A549 (cell line): ENCODE measurements around the gene SDE2. TPM values are rescaled to one million over a fixed set of nuclear protein-coding genes. Genes with fewer than 3 reads are reported as not detected.

Experiments
- ATAC-seq, 2 experiments: fragments of 200-7000 bp in 1 of 2; fragments of >200 bp in 1 of 2; cut with Nextera tagmentation in 1 of 2; cut with Tn5 transposase in 1 of 2; 3 replicates each; pipeline versions ENCODE4 v1.8.0 to v1.9.1; 2018 to 2020; ENCODE audit warnings: mild to moderate bottlenecking in 1 of 2, moderate library complexity in 1 of 2
- CTCF ChIA-PET: fragments of 300-600 bp; sonication (Branson Sonifier 250); formaldehyde crosslinking; extraction: SDS; loops from one replicate; lab custom pipeline; 2021; ENCODE audit warnings: antibody characterized with exemption, inconsistent platforms; lab: Yijun Ruan, JAX
- POLR2A ChIA-PET: fragments of 350-600 bp; formaldehyde crosslinking; extraction: SDS; loops from one replicate; lab custom pipeline; 2021; ENCODE audit warnings: antibody characterized with exemption, inconsistent platforms; lab: Yijun Ruan, JAX
- DNase-seq, 2 experiments: peaks; one replicate each; pipeline versions ENCODE4 v3.0.0 to v3.0.0-alpha.2; 2011 to 2016; ENCODE audit warnings: low read depth in 1 of 2, low spot score in 1 of 2
- FAIRE-seq: peaks from 2 replicates; lab custom pipeline; 2011; peaks lifted over from hg19 to GRCh38; lab: Jason Lieb, UNC
- H3K27ac ChIP-seq, 2 experiments: fragments of >200 bp; sonication (Bioruptor Twin); formaldehyde crosslinking; 3 replicates each; pipeline ENCODE4 v1.5.1; 2016 to 2017
- H3K4me1 ChIP-seq: fragments of >200 bp; sonication (Bioruptor Twin); formaldehyde crosslinking; 3 replicates; pipeline ENCODE4 v1.6.1; 2016
- H3K4me2 ChIP-seq: fragments of >200 bp; sonication (Bioruptor Twin); formaldehyde crosslinking; 3 replicates; pipeline ENCODE4 v1.6.1; 2016
- H3K4me3 ChIP-seq: fragments of >200 bp; sonication (Bioruptor Twin); formaldehyde crosslinking; 3 replicates; pipeline ENCODE4 v1.5.1; 2016
- H3K9me3 ChIP-seq: fragments of >200 bp; sonication (Bioruptor Twin); formaldehyde crosslinking; 3 replicates; pipeline ENCODE4 v1.6.1; 2016
- BHLHE40 ChIP-seq: IDR thresholded peaks from 2 replicates; pipeline ENCODE4 v1.6.1; 2012; ENCODE audit warnings: low read depth, low read length, inconsistent platforms
- CTCF ChIP-seq: fragments of >200 bp; sonication (Bioruptor Twin); formaldehyde crosslinking; IDR thresholded peaks from 3 replicates; pipeline ENCODE4 v1.5.1; 2016
- EHF ChIP-seq: fragments of 250-450 bp; sonication (Bioruptor Pico); IDR thresholded peaks from 2 replicates; pipeline ENCODE4 v1.5.0; 2020; ENCODE audit warnings: mild to moderate bottlenecking
- EHMT2 ChIP-seq: fragments of 200-600 bp; sonication (generic); IDR thresholded peaks from 2 replicates; pipeline ENCODE4 v1.6.1; 2016; ENCODE audit warnings: antibody characterized with exemption, low read depth, mild to moderate bottlenecking, moderate library complexity
- EP300 ChIP-seq, 2 experiments: fragments of >200 bp; sonication (Bioruptor Twin); formaldehyde crosslinking; IDR thresholded peaks; 2 replicates in 1 of 2; 3 replicates in 1 of 2; pipeline ENCODE4 v1.6.1; 2016 to 2017
- ESRRA ChIP-seq: fragments of 150-350 bp; IDR thresholded peaks from 2 replicates; pipeline ENCODE4 v1.6.1; 2014; ENCODE audit warnings: mild to moderate bottlenecking, low read length, borderline replicate concordance
- FOSB ChIP-seq: fragments of 250-450 bp; sonication (Bioruptor Pico); IDR thresholded peaks from 2 replicates; pipeline ENCODE4 v1.5.0; 2020; ENCODE audit warnings: mild to moderate bottlenecking, moderate library complexity
- HDAC2 ChIP-seq: fragments of 200-600 bp; sonication (generic); IDR thresholded peaks from 2 replicates; pipeline ENCODE4 v1.6.1; 2016
- HOXB13 ChIP-seq: fragments of 250-450 bp; sonication (Bioruptor Pico); IDR thresholded peaks from 2 replicates; pipeline ENCODE4 v1.5.0; 2020; ENCODE audit warnings: low read depth, mild to moderate bottlenecking, moderate library complexity
- JUN ChIP-seq, 2 experiments: fragments of >200 bp; sonication (Bioruptor Twin); formaldehyde crosslinking; IDR thresholded peaks; 2 replicates in 1 of 2; 3 replicates in 1 of 2; pipeline ENCODE4 v1.6.1; 2016 to 2017
- MAFK ChIP-seq: fragments of 450-650 bp; IDR thresholded peaks from 2 replicates; pipeline ENCODE4 v1.6.1; 2014; ENCODE audit not compliant: partially characterized antibody
- MYC ChIP-seq: IDR thresholded peaks from 2 replicates; pipeline ENCODE4 v1.6.1; 2012; ENCODE audit warnings: mild to moderate bottlenecking, inconsistent platforms, low read length, improper control_type of control experiment, borderline replicate concordance
- NFE2L2 ChIP-seq: fragments of 150-350 bp; conservative IDR thresholded peaks from 2 replicates; pipeline ENCODE4 v1.6.1; 2014; ENCODE audit warnings: low read length
- NPAS2 ChIP-seq: fragments of 250-450 bp; sonication (Bioruptor Pico); IDR thresholded peaks from 2 replicates; pipeline ENCODE4 v1.8.0; 2022; ENCODE audit warnings: mild to moderate bottlenecking, moderate library complexity, borderline replicate concordance
- PHF8 ChIP-seq: fragments of 200-600 bp; sonication (generic); IDR thresholded peaks from 2 replicates; pipeline ENCODE4 v1.6.1; 2016; ENCODE audit warnings: low read depth, mild to moderate bottlenecking, antibody characterized with exemption, moderate library complexity, borderline replicate concordance
- POLR2AphosphoS2 ChIP-seq: conservative IDR thresholded peaks from 2 replicates; pipeline ENCODE4 v1.6.1; 2012; ENCODE audit warnings: low read length, improper control_type of control experiment, inconsistent platforms
- RAD21 ChIP-seq, 2 experiments: fragments of >200 bp in 1 of 2; sonication (Bioruptor Twin) in 1 of 2; formaldehyde crosslinking in 1 of 2; IDR thresholded peaks in 1 of 2; conservative IDR thresholded peaks in 1 of 2; 2 replicates in 1 of 2; 3 replicates in 1 of 2; pipeline ENCODE4 v1.6.1; 2012 to 2018; ENCODE audit warnings: inconsistent platforms in 1 of 2
- RARB ChIP-seq: fragments of 250-450 bp; sonication (Bioruptor Pico); IDR thresholded peaks from 2 replicates; pipeline ENCODE4 v1.8.0; 2021; ENCODE audit warnings: mild to moderate bottlenecking, moderate library complexity
- RCOR1 ChIP-seq: fragments of 150-350 bp; IDR thresholded peaks from 2 replicates; pipeline ENCODE4 v1.6.1; 2014; ENCODE audit warnings: antibody characterized with exemption, low read length, low read depth
- RFX5 ChIP-seq: fragments of 450-650 bp; IDR thresholded peaks from 2 replicates; pipeline ENCODE4 v1.7.1; 2014; ENCODE audit warnings: antibody characterized with exemption, mild to moderate bottlenecking, moderate library complexity
- RNF2 ChIP-seq: fragments of 200-600 bp; sonication (generic); IDR thresholded peaks from 2 replicates; pipeline ENCODE4 v1.6.1; 2016; ENCODE audit warnings: low read depth, mild to moderate bottlenecking, antibody characterized with exemption, moderate library complexity, borderline replicate concordance
- SMC3 ChIP-seq: fragments of >200 bp; sonication (Bioruptor Twin); formaldehyde crosslinking; IDR thresholded peaks from 3 replicates; pipeline ENCODE4 v1.6.1; 2018; ENCODE audit warnings: inconsistent platforms
- TFCP2L1 ChIP-seq: fragments of 250-450 bp; sonication (Bioruptor Pico); IDR thresholded peaks from 2 replicates; pipeline ENCODE4 v1.5.0; 2021; ENCODE audit warnings: mild to moderate bottlenecking
- USF2 ChIP-seq: fragments of 450-650 bp; IDR thresholded peaks from 2 replicates; pipeline ENCODE4 v1.6.1; 2014; ENCODE audit warnings: antibody characterized with exemption
- ZNF302 ChIP-seq: fragments of 250-450 bp; sonication (Bioruptor Pico); IDR thresholded peaks from 2 replicates; pipeline ENCODE4 v1.9.0; 2021; ENCODE audit warnings: inconsistent platforms, mild to moderate bottlenecking, moderate library complexity
- WGBS: methylation state at CpG from one replicate; pipeline ENCODE4 v1.1.6; 2017; ENCODE audit errors: missing lambda C conversion rate; 5-methylcytosine and 5-hydroxymethylcytosine counted together
- polyA plus RNA-seq, 4 experiments: library from polyadenylated mRNA; depleted of rRNA in 3 of 4; stranded (reverse); fragments of >200 nt; fragmentation: RNase III in 1 of 4; extraction: RNeasy Plus Mini Kit Qiagen cat#74134 plus additional on column Dnase treatment in 1 of 4; gene quantifications; 2 replicates in 3 of 4; 3 replicates in 1 of 4; pipeline ENCODE4 v1.2.3, GENCODE V29; 2011 to 2017
- TF ChIP-seq, protein P1 (sequence below): fragments of 250-450 bp; sonication (Bioruptor Pico); IDR thresholded peaks from 2 replicates; pipeline ENCODE4 v1.5.0; 2020; ENCODE audit warnings: low read depth, mild to moderate bottlenecking, moderate library complexity
- TF ChIP-seq, protein P2 (sequence below): fragments of 200-600 bp; sonication (generic); IDR thresholded peaks from 2 replicates; pipeline ENCODE4 v1.6.1; 2016; ENCODE audit warnings: antibody characterized with exemption, mild to moderate bottlenecking, moderate library complexity

SDE2 gene
- polyA plus RNA-seq, 2 of the 4 experiments (the other 2 are of a cell fraction): 9.2 to 24.8 TPM

DNA sequence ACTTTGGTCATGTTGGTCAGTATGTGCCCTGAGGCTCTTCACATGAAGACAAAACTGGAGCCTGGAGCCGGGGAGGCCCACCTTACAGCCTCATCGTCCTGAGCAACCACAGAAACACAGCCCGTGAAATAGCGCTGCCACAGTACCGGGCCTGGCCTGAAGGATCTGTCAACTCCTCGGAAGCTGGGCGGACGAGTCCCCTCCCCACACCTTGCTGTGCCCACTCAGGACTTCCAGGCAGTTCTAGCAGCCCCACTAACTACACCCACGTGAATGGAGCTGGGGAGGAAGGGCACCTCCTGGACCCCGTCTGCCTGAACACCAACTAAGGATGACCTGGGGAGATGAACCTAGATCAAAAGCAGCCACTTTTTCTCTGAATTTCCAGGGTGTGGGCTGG, 24.7 kb downstream of the SDE2 start:
- Histone ChIP-seq H3K4me3 (no peak overlapping the region), H3K27ac (no peak overlapping the region), H3K4me1 (no peaks in the 10 kb centered on the region), H3K4me2 (no peak overlapping the region), H3K9me3 (no peaks in the 10 kb centered on the region)
- 94% methylated on average over 10 of the region's 10 CpGs for WGBS
- TF ChIP-seq POLR2AphosphoS2: no peak
- CTCF ChIA-PET: interaction anchor here (1.0 to 15.8 kb wide), 16 partner anchors 12 to 513 kb away, joined by 3 to 227 read pairs (median 7); partner anchors contain the start of genes LEFTY2 and TMEM63A
- ATAC-seq (no peak), DNase-seq (no peak), FAIRE-seq (no peak)
- POLR2A ChIA-PET: no interaction called here

GRCh38 chr1:225973158-225973557, 26.0 kb downstream of the SDE2 start:
- DNase-seq (no peak), FAIRE-seq (no peak), ATAC-seq (no peak)
- CTCF ChIA-PET: interaction anchor here (1.5 to 15.8 kb wide), 4 partner anchors 11 to 495 kb away, joined by 4 to 227 read pairs (median 46); no protein-coding TSS in a partner anchor
- Histone ChIP-seq H3K4me3 (no peak overlapping the region), H3K4me2 (no peak overlapping the region), H3K4me1 (no peaks in the 10 kb centered on the region), H3K9me3 (no peaks in the 10 kb centered on the region), H3K27ac (no peak overlapping the region)
- POLR2A ChIA-PET: no interaction called here
- WGBS: 70% methylated on average over 5 of the region's 5 CpGs
- TF ChIP-seq MAFK (no peak), PHF8 (no peak), HDAC2 (no peak), RNF2 (no peak), RAD21 (conservative IDR thresholded peaks at IDR 0.05 in 1 of 2, IDR thresholded peaks at IDR 0.05 in 1 of 2) (no peak), EHMT2 (no peak), NFE2L2 (no peak), FOSB (CRISPR knock-in tag) (no peak), RARB (no peak), SMC3 (no peak), MYC (no peak), ESRRA (no peak), EP300 (IDR thresholded peaks at IDR 0.05) (no peak), JUN (IDR thresholded peaks at IDR 0.05) (no peak), BHLHE40 (no peak)
- TF ChIP-seq, protein P1, sequence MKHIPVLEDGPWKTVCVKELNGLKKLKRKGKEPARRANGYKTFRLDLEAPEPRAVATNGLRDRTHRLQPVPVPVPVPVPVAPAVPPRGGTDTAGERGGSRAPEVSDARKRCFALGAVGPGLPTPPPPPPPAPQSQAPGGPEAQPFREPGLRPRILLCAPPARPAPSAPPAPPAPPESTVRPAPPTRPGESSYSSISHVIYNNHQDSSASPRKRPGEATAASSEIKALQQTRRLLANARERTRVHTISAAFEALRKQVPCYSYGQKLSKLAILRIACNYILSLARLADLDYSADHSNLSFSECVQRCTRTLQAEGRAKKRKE (CRISPR knock-in tag): no peak

GRCh38 chr1:225972344-225973152, 26.6 kb downstream of the SDE2 start:
- no peaks in the 10 kb centered on the region for H3K4me1 ChIP-seq
- H3K27ac ChIP-seq: no peak overlapping the region
- POLR2A ChIA-PET: no interaction called here
- FAIRE-seq (no peak), ATAC-seq (0 out of 6 replicates have a peak, but pooled peaks of 1 of the 2 experiments have one; percentile 10), DNase-seq (no peak)
- H3K9me3 ChIP-seq: no peaks in the 10 kb centered on the region
- no peak overlapping the region for H3K4me2 ChIP-seq
- CTCF ChIA-PET: interaction anchor here (1.2 to 15.8 kb wide), 5 partner anchors 11 to 494 kb away, joined by 3 to 227 read pairs (median 18); no protein-coding TSS in a partner anchor
- WGBS: 88% methylated on average over 15 of the region's 15 CpGs
- H3K4me3 ChIP-seq: no peak overlapping the region
- TF ChIP-seq MYC: no peak
- TF ChIP-seq USF2: no peak
- no peak for TF ChIP-seq RAD21 (conservative IDR thresholded peaks at IDR 0.05 in 1 of 2, IDR thresholded peaks at IDR 0.05 in 1 of 2)
- TF ChIP-seq ZNF302 (CRISPR knock-in tag): no peak
- no peak for TF ChIP-seq RFX5
- no peak for TF ChIP-seq CTCF
- no peak for TF ChIP-seq RCOR1
- TF ChIP-seq, protein P2, sequence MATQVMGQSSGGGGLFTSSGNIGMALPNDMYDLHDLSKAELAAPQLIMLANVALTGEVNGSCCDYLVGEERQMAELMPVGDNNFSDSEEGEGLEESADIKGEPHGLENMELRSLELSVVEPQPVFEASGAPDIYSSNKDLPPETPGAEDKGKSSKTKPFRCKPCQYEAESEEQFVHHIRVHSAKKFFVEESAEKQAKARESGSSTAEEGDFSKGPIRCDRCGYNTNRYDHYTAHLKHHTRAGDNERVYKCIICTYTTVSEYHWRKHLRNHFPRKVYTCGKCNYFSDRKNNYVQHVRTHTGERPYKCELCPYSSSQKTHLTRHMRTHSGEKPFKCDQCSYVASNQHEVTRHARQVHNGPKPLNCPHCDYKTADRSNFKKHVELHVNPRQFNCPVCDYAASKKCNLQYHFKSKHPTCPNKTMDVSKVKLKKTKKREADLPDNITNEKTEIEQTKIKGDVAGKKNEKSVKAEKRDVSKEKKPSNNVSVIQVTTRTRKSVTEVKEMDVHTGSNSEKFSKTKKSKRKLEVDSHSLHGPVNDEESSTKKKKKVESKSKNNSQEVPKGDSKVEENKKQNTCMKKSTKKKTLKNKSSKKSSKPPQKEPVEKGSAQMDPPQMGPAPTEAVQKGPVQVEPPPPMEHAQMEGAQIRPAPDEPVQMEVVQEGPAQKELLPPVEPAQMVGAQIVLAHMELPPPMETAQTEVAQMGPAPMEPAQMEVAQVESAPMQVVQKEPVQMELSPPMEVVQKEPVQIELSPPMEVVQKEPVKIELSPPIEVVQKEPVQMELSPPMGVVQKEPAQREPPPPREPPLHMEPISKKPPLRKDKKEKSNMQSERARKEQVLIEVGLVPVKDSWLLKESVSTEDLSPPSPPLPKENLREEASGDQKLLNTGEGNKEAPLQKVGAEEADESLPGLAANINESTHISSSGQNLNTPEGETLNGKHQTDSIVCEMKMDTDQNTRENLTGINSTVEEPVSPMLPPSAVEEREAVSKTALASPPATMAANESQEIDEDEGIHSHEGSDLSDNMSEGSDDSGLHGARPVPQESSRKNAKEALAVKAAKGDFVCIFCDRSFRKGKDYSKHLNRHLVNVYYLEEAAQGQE: no peak
- TF ChIP-seq HOXB13: no peak
- no peak for TF ChIP-seq TFCP2L1 (CRISPR knock-in tag)
- no peak for TF ChIP-seq EHF
- no peak for TF ChIP-seq NPAS2
